GM12872 (cell line): ENCODE results near the gene KRTAP1-4.

ENCODE experiments used
- CTCF ChIP-seq: IDR thresholded peaks from 3 replicates; pipeline ENCODE4 v1.5.1; 2011; ENCODE audit warnings: low read depth, mild to moderate bottlenecking, low read length, moderate library complexity; ENCODE audit not compliant: insufficient read depth

KRTAP1-4 gene

DNA sequence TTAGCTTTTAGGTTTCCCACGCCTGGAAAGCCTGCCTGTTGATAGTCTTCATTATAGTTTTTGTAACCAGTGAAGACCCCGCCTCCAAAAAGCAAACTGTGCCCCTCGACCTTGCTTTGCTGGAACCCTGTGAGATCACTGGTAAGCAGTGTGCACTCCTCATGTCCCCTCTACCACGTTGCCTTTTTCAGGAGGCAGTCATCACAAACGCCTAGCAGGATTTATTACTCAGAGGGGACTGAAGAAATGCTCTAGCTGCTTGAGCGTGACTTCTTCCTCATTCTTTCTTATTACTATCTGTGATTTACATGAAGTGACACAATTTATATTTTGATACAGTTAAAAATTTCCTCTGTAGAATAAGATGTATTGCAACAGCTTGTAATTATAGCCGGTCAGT, 14.5 kb downstream of the KRTAP1-4 start:
- TF ChIP-seq CTCF: no peak

DNA sequence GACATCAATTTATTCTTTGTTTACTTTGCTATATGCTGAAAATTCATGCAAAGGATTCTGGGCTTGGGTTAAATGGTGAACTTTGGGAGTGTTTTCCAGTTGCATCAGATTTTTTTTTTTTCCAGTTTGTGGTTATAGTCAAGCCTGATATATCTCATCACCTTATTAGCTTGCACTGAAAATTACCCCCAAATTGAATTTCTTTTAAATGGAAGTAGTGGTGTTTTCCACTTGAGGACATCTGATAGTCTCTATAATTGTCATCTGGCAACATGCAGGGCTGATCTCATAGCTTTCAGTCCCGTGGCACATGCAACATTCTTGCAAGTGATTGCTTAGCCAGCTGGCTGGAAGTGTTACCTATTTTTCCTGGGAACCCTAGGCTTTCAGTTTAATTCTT, 16.4 kb downstream of the KRTAP1-4 start:
- TF ChIP-seq CTCF: no peak

DNA sequence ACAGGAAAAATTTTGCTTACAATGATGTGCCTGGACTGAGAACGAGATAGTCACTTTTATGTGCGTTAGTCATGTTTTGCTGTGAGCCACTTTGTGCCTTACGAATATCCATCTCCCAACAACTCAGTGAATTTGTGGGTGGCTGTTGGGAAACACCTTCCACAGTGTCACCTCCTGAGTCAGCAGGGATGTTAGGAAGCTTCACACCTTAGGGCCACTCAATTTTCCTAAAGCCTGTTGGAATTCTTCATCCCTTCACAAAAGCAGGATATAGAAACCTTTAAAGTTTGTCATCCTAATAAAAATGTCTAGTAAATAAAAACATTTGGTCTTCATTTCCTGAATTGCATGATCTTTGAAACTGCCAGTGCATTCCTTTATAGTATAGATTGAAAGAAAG, 16.8 kb downstream of the KRTAP1-4 start:
- no peak for TF ChIP-seq CTCF

- no peak for TF ChIP-seq CTCF
These were observed 17.5 kb downstream of the KRTAP1-4 start for GRCh38 chr17:41012326-41013120.

GRCh38 chr17:41010441-41010840, 19.6 kb downstream of the KRTAP1-4 start:
- no peak for TF ChIP-seq CTCF

- no peak for TF ChIP-seq CTCF
These were observed 20.1 kb downstream of the KRTAP1-4 start for GRCh38 chr17:41009936-41010335.

DNA sequence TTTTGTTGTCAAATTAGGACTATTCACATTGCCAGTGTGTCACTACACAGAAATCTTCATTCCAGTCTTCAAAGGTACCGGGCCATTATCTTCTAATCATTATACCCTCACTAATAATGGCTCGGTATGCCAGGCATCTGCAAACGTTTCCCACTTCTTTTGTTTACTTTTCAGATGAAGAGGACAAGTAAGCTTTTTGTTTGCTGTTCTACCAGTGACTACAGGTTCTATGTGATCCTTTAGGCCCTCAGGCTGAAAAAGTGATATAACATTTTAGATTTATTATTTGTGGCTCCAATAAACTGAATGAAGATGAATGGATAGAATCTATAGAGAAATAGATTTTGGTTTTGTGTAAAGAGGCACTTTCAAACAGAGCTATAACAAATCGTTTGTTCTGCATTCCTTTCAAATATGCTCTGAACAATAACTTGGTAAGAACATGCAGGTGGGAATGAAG, 20.7 kb downstream of the KRTAP1-4 start:
- no peak for TF ChIP-seq CTCF
